HEK293T (cell line): Measurements from ENCODE around the gene TBC1D14.
A peak's percentile ranks its signal among the peaks of the same experiment; 100 is the strongest.
"Not testable (repeated sequence)": the region's sequence is repeated elsewhere in the genome, so short reads cannot be mapped to it uniquely, and the experiment has no call there.

Experiments
- CTCF ChIA-PET: fragments of 350-600 bp; formaldehyde crosslinking; extraction: SDS; loops from one replicate; lab custom pipeline; 2021; ENCODE audit warnings: antibody characterized with exemption, inconsistent platforms; lab: Yijun Ruan, JAX
- POLR2A ChIA-PET: fragments of 350-600 bp; formaldehyde crosslinking; extraction: SDS; loops from one replicate; lab custom pipeline; 2020; ENCODE audit warnings: antibody characterized with exemption, inconsistent platforms; lab: Yijun Ruan, JAX
- DNase-seq: peaks from one replicate; pipeline ENCODE4 v3.0.0; 2012; ENCODE audit warnings: mixed read lengths; ENCODE audit errors: extremely low spot score
- ARNT ChIP-seq: fragments of 450-650 bp; IDR thresholded peaks from 2 replicates; pipeline ENCODE4 v1.6.1; 2017; ENCODE audit warnings: mild to moderate bottlenecking
- BHLHE40 ChIP-seq: fragments of 450-650 bp; IDR thresholded peaks from 2 replicates; pipeline ENCODE4 v1.6.1; 2016; ENCODE audit warnings: mild to moderate bottlenecking, moderate library complexity, borderline replicate concordance
- CTBP1 ChIP-seq: fragments of 450-650 bp; IDR thresholded peaks from 2 replicates; pipeline ENCODE4 v1.6.1; 2016; ENCODE audit warnings: borderline replicate concordance
- ELF4 ChIP-seq: fragments of 450-650 bp; IDR thresholded peaks from 2 replicates; pipeline ENCODE4 v1.6.1; 2017; ENCODE audit warnings: antibody characterized with exemption
- FOXA1 ChIP-seq: fragments of 450-650 bp; IDR thresholded peaks from 2 replicates; pipeline ENCODE4 v1.6.1; 2016; ENCODE audit warnings: mild to moderate bottlenecking
- FOXK2 ChIP-seq: fragments of 450-650 bp; IDR thresholded peaks from 2 replicates; pipeline ENCODE4 v1.6.1; 2016; ENCODE audit warnings: mild to moderate bottlenecking
- FOXM1 ChIP-seq: fragments of 450-650 bp; IDR thresholded peaks from 2 replicates; pipeline ENCODE4 v1.6.1; 2017; ENCODE audit warnings: mild to moderate bottlenecking, borderline replicate concordance
- HDGF ChIP-seq: fragments of 450-650 bp; IDR thresholded peaks from 2 replicates; pipeline ENCODE4 v1.6.1; 2017; ENCODE audit warnings: antibody characterized with exemption, borderline replicate concordance
- L3MBTL2 ChIP-seq: fragments of 450-650 bp; conservative IDR thresholded peaks from 2 replicates; pipeline ENCODE4 v1.6.1; 2016; ENCODE audit warnings: mild to moderate bottlenecking
- LEF1 ChIP-seq: fragments of 450-650 bp; IDR thresholded peaks from 2 replicates; pipeline ENCODE4 v1.6.1; 2017; ENCODE audit warnings: mild to moderate bottlenecking, borderline replicate concordance
- NFRKB ChIP-seq: fragments of 450-650 bp; IDR thresholded peaks from 2 replicates; pipeline ENCODE4 v1.6.1; 2016; ENCODE audit warnings: mild to moderate bottlenecking, moderate library complexity
- SP1 ChIP-seq: fragments of 450-650 bp; IDR thresholded peaks from 2 replicates; pipeline ENCODE4 v1.6.1; 2017
- SUZ12 ChIP-seq: fragments of 450-650 bp; IDR thresholded peaks from 2 replicates; pipeline ENCODE4 v1.6.1; 2016; ENCODE audit warnings: mild to moderate bottlenecking
- TARDBP ChIP-seq: fragments of 450-650 bp; IDR thresholded peaks from 2 replicates; pipeline ENCODE4 v1.6.1; 2016
- ZNF384 ChIP-seq: fragments of 450-650 bp; IDR thresholded peaks from 2 replicates; pipeline ENCODE4 v1.6.1; 2016
- TF ChIP-seq, protein P1 (sequence below): fragments of 450-650 bp; IDR thresholded peaks from 2 replicates; pipeline ENCODE4 v1.6.1; 2016

Gene TBC1D14

DNA sequence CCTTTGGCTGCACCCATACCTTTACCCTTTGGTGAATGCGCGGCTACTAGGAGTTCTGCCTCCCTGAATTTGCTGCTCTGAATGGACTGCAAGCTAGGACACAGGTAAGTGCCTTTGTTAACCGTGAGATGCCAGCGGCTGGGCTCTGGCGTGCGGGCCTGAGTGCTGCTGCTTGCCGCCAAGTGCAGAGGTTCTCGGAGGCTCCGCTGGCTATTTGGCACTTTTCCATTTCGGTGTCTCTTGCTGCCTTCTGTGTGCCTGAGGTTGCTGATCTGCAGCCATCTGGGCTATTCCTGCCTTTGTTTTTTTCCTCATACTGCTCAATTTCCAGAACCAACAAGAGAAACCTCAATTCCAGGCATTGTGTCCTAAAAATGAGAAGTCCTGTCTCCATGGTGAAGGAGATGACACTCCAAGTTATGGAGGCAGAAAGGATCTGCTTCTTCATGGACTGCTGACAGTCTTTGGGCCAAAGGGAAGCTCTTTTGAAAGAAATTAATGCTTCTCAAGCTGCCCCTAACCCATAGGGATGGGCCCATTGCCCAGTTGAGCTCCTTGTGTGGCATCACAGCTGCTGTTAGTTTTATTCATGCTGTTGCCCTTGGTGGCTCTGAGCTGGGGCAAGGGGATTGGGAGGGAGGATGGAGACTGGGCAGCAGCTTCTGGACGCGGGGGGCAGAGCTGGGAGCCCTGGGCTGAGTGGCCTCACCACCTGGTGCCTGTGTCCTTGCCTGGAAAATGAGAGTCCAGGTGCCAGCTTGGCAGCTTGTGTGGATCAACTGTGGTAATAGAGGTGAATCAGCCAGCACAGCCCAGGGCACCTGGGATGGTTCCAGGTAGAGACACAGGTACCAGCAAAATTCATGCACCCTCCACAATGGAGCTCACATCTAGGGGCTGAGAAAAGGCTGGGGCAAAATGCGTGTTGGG is 3.8 kb upstream of the TBC1D14 start:
- ChIA-PET CTCF (interaction anchor here (1.1 kb wide), 1 partner anchor 165 kb away, joined by 4 read pairs; no protein-coding TSS in a partner anchor), POLR2A (interaction anchor here (0.8 to 1.0 kb wide), 2 partner anchors 165 to 231 kb away, joined by 3 read pairs; no protein-coding TSS in a partner anchor)
- TF ChIP-seq SUZ12 (no peak), CTBP1 (no peak), NFRKB (no peak), FOXK2 (no peak), LEF1 (no peak), ARNT (no peak), FOXM1 (no peak), FOXA1 (no peak), SP1 (no peak), L3MBTL2 (no peak), HDGF (no peak), ELF4 (no peak), ZNF384 (no peak), BHLHE40 (no peak), TARDBP (no peak)
- TF ChIP-seq, protein P1, sequence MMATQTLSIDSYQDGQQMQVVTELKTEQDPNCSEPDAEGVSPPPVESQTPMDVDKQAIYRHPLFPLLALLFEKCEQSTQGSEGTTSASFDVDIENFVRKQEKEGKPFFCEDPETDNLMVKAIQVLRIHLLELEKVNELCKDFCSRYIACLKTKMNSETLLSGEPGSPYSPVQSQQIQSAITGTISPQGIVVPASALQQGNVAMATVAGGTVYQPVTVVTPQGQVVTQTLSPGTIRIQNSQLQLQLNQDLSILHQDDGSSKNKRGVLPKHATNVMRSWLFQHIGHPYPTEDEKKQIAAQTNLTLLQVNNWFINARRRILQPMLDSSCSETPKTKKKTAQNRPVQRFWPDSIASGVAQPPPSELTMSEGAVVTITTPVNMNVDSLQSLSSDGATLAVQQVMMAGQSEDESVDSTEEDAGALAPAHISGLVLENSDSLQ, result no peak
- DNase-seq, result no peak

DNA sequence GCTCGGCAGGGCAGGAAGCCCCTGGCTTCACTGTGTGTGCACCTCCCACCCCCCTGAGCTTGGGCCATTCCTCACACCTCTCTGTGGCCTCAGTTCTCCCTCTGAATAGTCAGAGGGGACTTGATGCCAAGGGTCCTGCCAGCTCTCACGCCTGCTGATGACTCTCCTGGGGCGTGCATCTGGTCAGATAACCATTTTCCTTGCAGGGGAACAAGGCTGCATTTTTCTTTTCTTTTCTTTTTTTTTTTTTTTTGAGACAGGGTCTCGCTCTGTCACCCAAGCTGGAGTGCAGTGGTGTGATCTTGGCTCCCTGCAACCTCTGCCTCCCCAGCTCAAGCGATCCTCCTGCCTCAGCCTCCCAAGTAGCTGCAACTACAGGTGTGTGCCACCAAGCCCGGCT is 3.1 kb upstream of the TBC1D14 start:
- ChIA-PET POLR2A (interaction anchor here (0.8 to 3.5 kb wide), 3 partner anchors 81 to 231 kb away, joined by 3 to 18 read pairs (median 3); no protein-coding TSS in a partner anchor), CTCF (interaction anchor here (1.1 kb wide), 1 partner anchor 164 kb away, joined by 4 read pairs; no protein-coding TSS in a partner anchor)
- DNase-seq, result not testable (repeated sequence)

DNA sequence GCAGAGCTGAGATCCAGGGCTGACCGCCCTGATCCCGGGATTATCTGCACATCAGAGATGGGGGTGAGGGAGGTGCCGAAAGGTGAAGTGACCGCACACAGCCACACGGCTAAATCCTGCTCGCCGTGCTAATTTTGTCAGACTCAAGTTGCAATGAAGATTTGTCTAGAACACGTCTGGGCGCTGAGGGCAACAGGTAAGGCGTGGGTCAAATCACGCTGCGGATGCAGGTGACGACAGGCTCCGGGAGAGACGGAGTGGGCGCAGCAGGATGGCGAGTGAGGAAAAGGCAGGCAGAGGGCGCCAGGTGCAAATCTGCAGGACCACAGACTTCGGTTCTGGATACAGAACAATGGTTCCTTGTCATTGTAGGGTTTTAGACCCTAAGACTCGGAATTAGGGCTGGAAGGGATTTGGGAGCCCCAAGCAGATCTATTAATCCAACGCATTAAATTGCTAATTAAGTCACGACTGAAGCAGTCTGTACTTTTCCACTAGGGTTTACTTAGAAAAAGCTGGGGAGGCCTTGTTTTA is 1.9 kb upstream of the TBC1D14 start:
- ChIA-PET CTCF (interaction anchor here (1.7 kb wide), 2 partner anchors 9 to 160 kb away, joined by 6 to 7 read pairs; partner anchors contain the start of gene GRPEL1), POLR2A (interaction anchor here (0.7 to 3.5 kb wide), 5 partner anchors 79 to 191 kb away, joined by 3 to 18 read pairs (median 5); partner anchors contain the start of genes BLOC1S4 and GRPEL1)
- peak; percentile 41 for DNase-seq
- no peak for TF ChIP-seq ELF4
- no peak for TF ChIP-seq ARNT
- TF ChIP-seq HDGF, result no peak
- no peak for TF ChIP-seq NFRKB
- no peak for TF ChIP-seq SP1
- TF ChIP-seq BHLHE40, result no peak
- no peak for TF ChIP-seq FOXA1
- TF ChIP-seq CTBP1, result no peak
- no peak for TF ChIP-seq TARDBP
- TF ChIP-seq SUZ12, result no peak
- TF ChIP-seq FOXK2, result no peak
- TF ChIP-seq FOXM1, result no peak
- TF ChIP-seq, protein P1, result no peak
- no peak for TF ChIP-seq ZNF384
- no peak for TF ChIP-seq LEF1
- no peak for TF ChIP-seq L3MBTL2

DNA sequence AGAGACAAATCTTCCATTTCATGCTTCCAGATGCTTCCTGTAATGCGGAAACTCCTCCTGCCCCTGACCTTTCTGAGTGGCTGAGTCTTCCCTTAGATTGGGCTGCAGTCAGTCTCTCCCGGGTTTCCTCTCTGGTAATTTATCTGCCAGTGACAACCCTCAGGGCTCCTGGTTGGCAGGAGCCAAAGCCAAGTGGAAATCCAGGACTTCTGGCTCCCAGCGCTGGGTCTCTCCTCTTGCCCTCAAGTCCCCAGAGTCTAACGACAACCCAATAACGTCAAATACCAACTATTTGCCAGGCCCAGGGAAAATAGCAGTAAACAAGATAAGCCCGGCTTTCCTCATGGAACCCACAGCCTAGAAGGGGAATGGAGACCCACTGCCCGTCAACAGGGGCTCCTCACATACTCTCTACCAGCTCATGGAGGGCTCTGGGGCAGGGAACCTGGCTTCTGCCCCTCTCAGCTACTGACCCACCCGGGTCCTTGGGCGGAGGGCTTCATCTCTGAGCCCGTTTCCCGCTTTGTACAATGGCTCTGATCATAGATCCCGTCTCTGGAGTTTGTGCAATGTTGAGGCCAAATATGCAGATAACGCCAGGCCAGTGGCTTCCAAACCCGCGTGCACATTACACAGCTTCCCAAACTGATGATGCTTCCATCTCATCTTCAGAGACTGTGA is 1.1 kb upstream of the TBC1D14 start:
- DNase-seq, result no peak
- ChIA-PET POLR2A (interaction anchor here (0.6 to 3.5 kb wide), 22 partner anchors 9 to 268 kb away, joined by 3 to 18 read pairs (median 4); partner anchors contain the start of genes BLOC1S4, GRPEL1, MRFAP1 and TADA2B), CTCF (interaction anchor here (0.7 to 1.8 kb wide), 5 partner anchors 9 to 189 kb away, joined by 3 to 7 read pairs (median 6); partner anchors contain the start of gene GRPEL1)
- no peak for TF ChIP-seq SUZ12
- TF ChIP-seq, protein P1, result peak; percentile 42; the same call in 1 of the 2 replicates

DNA sequence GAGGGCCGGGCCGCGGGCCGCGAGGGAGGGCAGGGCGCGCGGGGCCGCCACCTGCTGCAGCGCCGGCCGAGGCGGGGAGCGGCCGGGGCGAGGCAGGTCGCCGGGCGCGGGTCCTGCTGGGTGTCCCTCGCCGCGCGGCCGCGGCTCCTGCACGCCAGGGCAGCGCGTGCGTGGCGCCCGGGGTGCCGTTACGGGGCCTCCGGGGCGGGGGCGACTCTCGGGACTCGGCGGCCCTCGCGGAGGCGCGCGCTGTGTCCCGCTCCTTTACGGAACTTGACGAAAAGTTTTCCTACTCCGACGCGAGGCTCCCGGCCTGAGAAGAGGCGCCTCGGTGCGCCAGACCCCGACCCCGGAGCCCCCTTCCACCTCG is 329 bp downstream of the TBC1D14 start:
- CTCF ChIA-PET, result interaction anchor here (0.6 to 1.8 kb wide), 3 partner anchors 65 to 191 kb away, joined by 3 to 7 read pairs (median 4); no protein-coding TSS in a partner anchor
- POLR2A ChIA-PET, result interaction anchor here (1.3 to 3.5 kb wide), 10 partner anchors 10 to 159 kb away, joined by 3 to 18 read pairs (median 5); partner anchors contain the start of gene TADA2B
- DNase-seq, result no peak
- no peak for TF ChIP-seq HDGF
- TF ChIP-seq FOXM1, result 0 out of 2 replicates have a peak, but pooled peaks have one; percentile 29
- no peak for TF ChIP-seq NFRKB
